Stimulated activated naive CD4-positive, alpha-beta T cell (primary cell): ENCODE measurements around the gene DCP1A.

Source experiments
- DNase-seq, 6 experiments: peaks; one replicate each; lab custom pipeline; 2025; lab: John Stamatoyannopoulos, UW

DCP1A gene

GRCh38 chr3:53244271-53244670 is 103.1 kb downstream of the DCP1A start:
- DNase-seq = no peak

DNA sequence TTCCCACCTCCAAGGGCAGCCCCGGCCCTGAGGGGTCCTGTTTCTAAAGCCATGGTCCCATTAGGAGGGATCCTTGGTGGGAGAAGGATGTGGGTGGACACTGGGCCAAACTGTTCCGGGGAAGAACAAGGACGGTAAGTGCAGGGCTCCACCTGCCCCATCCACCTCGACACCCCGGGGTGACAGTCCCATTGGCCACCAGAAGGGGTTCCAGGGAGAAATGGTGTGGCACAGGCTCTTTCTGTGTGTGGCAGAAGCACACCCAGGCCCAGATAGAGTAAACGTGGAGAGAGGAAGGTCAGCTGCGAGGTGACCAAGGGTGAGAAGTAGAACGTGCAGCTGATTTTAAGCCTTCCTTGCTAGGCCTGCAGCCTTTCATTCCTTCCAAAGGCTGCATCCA is 103.6 kb downstream of the DCP1A start:
- no peak for DNase-seq

GRCh38 chr3:53243165-53243564 is 104.2 kb downstream of the DCP1A start:
- DNase-seq = no peak

DNA sequence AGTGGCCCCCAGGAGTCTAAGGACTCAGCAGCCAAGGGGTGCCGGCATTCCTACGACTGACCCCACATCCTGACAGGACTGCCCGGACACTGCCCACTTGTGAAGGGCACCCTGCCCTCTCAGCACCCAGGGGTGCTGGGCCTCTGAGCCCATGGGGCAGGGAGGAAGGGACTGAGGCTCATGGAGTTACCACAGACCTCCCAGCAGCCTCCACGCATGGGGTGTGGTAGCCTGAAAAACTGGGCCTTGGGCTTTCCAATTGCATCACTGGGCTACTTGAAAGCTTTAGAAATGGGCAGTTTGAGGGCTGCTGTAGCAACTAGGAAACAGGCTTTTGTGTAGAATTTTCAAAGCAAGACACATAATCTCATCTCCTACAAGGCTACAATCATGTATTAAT is 104.7 kb downstream of the DCP1A start:
- DNase-seq = no peak

DNA sequence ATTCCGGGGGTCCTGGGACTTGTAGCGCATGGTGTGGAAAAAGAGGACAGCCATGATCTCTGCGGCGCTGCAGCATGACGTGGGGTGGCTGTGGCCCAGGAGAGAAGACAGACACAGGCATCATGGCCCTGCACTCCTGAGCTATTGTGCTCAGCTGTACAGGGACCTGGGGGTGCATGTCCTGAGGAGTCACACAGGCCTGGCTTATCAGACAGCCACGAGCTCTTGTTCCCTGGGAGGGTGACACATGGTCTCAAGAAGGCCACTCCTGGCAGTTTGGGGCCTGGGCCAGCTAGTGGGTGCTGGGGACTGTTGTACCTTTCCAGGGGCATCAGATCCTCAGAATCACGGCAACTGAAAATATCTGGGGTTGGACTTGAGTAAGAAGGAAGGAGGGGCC is 105.2 kb downstream of the DCP1A start:
- DNase-seq = no peak

DNA sequence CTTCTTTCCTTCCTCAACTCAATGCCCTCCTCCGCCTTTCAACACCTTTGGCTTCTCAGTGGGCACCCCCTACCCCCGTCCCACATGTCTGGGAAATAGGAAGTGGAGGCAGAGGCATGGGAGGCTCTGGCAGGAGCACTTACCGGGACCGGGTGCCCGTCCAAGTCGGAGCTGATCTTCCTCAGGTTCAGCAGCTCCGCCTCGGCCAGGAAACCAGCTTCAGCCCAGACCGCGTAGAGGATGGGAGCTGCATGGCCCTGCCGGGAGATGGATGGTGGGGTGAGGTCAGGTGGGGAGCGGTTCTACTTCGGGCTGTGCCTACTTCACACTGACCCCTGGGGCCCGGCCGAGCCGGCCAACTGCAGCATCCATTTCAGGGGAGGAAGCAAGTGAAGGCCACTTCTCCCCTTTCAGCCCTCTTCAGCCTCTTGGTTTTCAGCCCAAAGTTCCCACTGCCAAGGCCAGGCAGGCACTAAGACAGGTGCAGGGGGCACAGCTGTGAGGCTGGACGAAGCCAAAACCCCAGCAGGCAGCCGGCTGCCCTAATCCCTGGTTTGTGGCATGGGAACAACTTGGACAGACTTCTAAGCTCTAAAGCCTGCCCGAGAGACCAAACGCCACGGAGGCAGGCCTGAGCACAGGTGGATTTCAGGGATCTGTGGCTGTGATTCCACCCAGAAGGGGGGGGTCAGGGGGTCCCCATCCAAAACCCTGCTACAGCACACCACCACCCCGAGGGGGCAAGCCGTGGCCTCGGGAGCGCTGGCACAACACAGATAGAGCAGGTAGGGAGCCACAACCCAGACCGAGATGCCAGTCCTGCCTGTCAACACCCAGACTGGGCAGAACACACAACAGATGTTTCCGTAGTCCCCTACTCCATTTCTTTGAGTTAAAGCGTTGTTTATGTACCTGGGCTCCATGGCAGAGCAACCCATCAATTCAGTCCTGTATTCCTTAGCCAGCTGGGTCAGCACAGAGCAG is 106.1 kb downstream of the DCP1A start:
- DNase-seq = no peak

GRCh38 chr3:53239800-53240199 is 107.5 kb downstream of the DCP1A start:
- DNase-seq = no peak

DNA sequence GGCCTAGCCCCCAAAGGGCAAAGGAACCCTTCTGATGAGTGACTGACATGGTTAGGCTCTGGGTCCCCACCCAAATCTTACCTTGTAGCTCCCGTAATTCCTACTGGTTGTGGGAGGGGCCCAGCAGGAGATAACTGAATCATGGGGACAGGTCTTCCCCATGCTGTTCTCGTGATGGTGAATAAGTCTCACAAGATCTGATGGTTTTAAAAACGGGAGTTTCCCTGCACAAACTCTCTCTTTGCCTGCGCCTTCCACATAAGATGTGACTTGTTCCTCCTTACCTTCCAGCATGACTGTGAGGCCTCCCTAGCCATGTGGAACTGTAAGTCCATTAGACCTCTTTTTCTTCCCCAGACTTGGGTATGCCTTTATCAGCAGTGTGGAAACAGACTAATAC is 108.5 kb downstream of the DCP1A start:
- no peak for DNase-seq

GRCh38 chr3:53238051-53238850 is 109.1 kb downstream of the DCP1A start:
- DNase-seq = no peak

DNA sequence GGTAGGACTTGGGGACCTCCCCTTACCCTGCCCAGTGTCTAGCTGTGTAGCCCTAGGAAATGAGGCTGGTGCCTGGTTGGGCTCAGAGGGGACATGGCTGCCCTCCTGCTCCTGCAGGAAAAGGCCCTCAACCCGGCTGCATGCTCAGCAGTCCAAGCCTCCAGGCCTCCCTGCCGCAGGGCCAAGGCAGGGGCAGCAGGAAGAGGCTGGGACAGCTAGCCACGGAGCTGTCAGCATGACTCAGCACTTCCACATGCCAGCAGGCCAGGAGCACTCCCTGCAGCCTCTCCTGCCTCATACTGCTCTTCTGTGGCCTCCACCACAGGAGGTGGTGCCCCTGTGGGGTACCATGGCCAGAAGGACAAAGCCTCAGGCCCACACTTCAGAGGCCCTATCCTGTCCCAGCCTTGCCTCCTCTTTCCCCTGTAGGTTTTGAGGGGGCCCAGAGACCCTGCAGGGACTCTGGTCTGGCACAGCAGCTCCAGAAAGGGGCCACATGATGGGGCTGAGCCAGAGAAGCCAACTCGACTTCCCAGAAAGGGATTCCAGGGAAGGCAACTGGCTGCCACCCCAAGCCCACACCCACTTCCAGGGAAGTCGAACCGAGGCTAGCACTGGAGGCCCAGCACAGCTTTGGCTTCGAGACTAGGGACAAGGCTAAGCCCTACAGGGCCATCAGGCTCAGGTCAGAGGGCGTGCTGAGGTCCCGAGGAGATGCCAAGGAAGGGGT is 111.1 kb downstream of the DCP1A start:
- DNase-seq = no peak

GRCh38 chr3:53235545-53235944 is 111.8 kb downstream of the DCP1A start:
- no peak for DNase-seq

- DNase-seq = no peak
These were observed 112.5 kb downstream of the DCP1A start for GRCh38 chr3:53234841-53235232.

- DNase-seq = no peak
These were observed 113.1 kb downstream of the DCP1A start for GRCh38 chr3:53234130-53234840.
